SK-N-SH (cell line): ENCODE results near the gene HPS5.

Experiments used
- CTCF ChIP-seq: fragments of 200-600 bp; sonication (generic); IDR thresholded peaks from 2 replicates; pipeline ENCODE4 v1.6.1; 2017; ENCODE audit warnings: antibody characterized with exemption, mild to moderate bottlenecking, moderate library complexity
- EP300 ChIP-seq, 2 experiments: IDR thresholded peaks; 2 replicates each; pipeline versions ENCODE4 v1.4.0 to v1.6.1; 2012; ENCODE audit warnings: borderline replicate concordance in 1 of 2, low read depth in 1 of 2, low read length in 1 of 2
- EZH2phosphoT487 ChIP-seq: fragments of 200-600 bp; sonication (generic); IDR thresholded peaks from 2 replicates; pipeline ENCODE4 v1.6.1; 2017; ENCODE audit warnings: low read depth, mixed run types, mild to moderate bottlenecking, antibody characterized with exemption, moderate library complexity, borderline replicate concordance
- MAX ChIP-seq: IDR thresholded peaks from 2 replicates; pipeline ENCODE4 v1.4.0; 2012; ENCODE audit warnings: low read depth
- MXI1 ChIP-seq: IDR thresholded peaks from 2 replicates; pipeline ENCODE4 v1.6.1; 2012; ENCODE audit warnings: mild to moderate bottlenecking, low read depth, low read length, improper control_type of control experiment
- REST ChIP-seq: IDR thresholded peaks from 2 replicates; pipeline ENCODE4 v1.6.1; 2012; ENCODE audit warnings: mild to moderate bottlenecking, low read depth, low read length, moderate library complexity
- RFX5 ChIP-seq: IDR thresholded peaks from 2 replicates; pipeline ENCODE4 v1.6.1; 2012; ENCODE audit warnings: mild to moderate bottlenecking, improper control_type of control experiment, low read length

GRCh38 chr11:18367431-18367830 lies 45.5 kb upstream of the HPS5 start:
- no peak for TF ChIP-seq CTCF
- TF ChIP-seq REST, result no peak
- no peak for TF ChIP-seq MXI1
- TF ChIP-seq RFX5, result no peak
- TF ChIP-seq EZH2phosphoT487, result no peak
- TF ChIP-seq EP300 (IDR thresholded peaks at IDR 0.05; ENCODE audit: borderline replicate concordance in 1 of 2, low read depth in 1 of 2, low read length in 1 of 2), result no peak
- TF ChIP-seq MAX, result no peak
